ENCODE data around the gene SLC35E1.

The SLC35E1 gene

GRCh38 chr19:16598848-16599247, 26.6 kb upstream of the SLC35E1 start:
- in situ Hi-C loops (cut with MboI; ENCODE audit: low sequenced_read_pairs): no loop called here

GRCh38 chr19:16596399-16596798, 24.2 kb upstream of the SLC35E1 start:
- in situ Hi-C loops (cut with MboI; ENCODE audit: low sequenced_read_pairs): no loop called here

- in situ Hi-C loops (cut with MboI; ENCODE audit: low sequenced_read_pairs): no loop called here
Observed at GRCh38 chr19:16595097-16595496, 22.9 kb upstream of the SLC35E1 start.

GRCh38 chr19:16594681-16595091, 22.5 kb upstream of the SLC35E1 start:
- in situ Hi-C loops (cut with MboI; ENCODE audit: low sequenced_read_pairs): no loop called here

GRCh38 chr19:16594131-16594586, 21.9 kb upstream of the SLC35E1 start:
- in situ Hi-C loops (cut with MboI; ENCODE audit: low sequenced_read_pairs): no loop called here

- in situ Hi-C loops (cut with MboI; ENCODE audit: low sequenced_read_pairs): no loop called here
Observed at GRCh38 chr19:16593181-16593580, 21.0 kb upstream of the SLC35E1 start.

- in situ Hi-C loops (cut with MboI; ENCODE audit: low sequenced_read_pairs): no loop called here
Observed at GRCh38 chr19:16591803-16592556, 19.8 kb upstream of the SLC35E1 start.

GRCh38 chr19:16590876-16591802, 18.9 kb upstream of the SLC35E1 start:
- in situ Hi-C loops (cut with MboI; ENCODE audit: low sequenced_read_pairs): no loop called here

GRCh38 chr19:16589917-16590316, 17.7 kb upstream of the SLC35E1 start:
- in situ Hi-C loops (cut with MboI; ENCODE audit: low sequenced_read_pairs): no loop called here

- in situ Hi-C loops (cut with MboI; ENCODE audit: low sequenced_read_pairs): no loop called here
Observed at GRCh38 chr19:16588824-16589577, 16.8 kb upstream of the SLC35E1 start.

GRCh38 chr19:16587833-16588823, 15.9 kb upstream of the SLC35E1 start:
- in situ Hi-C loops (cut with MboI; ENCODE audit: low sequenced_read_pairs): no loop called here

GRCh38 chr19:16586991-16587832, 15.0 kb upstream of the SLC35E1 start:
- in situ Hi-C loops (cut with MboI; ENCODE audit: low sequenced_read_pairs): no loop called here

- in situ Hi-C loops (cut with MboI; ENCODE audit: low sequenced_read_pairs): no loop called here
Observed at GRCh38 chr19:16586477-16586871, 14.3 kb upstream of the SLC35E1 start.

- in situ Hi-C loops (cut with MboI; ENCODE audit: low sequenced_read_pairs): no loop called here
Observed at GRCh38 chr19:16585808-16586476, 13.7 kb upstream of the SLC35E1 start.

- in situ Hi-C loops (cut with MboI; ENCODE audit: low sequenced_read_pairs): no loop called here
Observed at GRCh38 chr19:16585094-16585801, 13.0 kb upstream of the SLC35E1 start.

- in situ Hi-C loops (cut with MboI; ENCODE audit: low sequenced_read_pairs): no loop called here
Observed at GRCh38 chr19:16584248-16585093, 12.3 kb upstream of the SLC35E1 start.

Measured in HL-60/S4 (cell line).